Measurements from ENCODE around the gene PCDHGC5.

DNA sequence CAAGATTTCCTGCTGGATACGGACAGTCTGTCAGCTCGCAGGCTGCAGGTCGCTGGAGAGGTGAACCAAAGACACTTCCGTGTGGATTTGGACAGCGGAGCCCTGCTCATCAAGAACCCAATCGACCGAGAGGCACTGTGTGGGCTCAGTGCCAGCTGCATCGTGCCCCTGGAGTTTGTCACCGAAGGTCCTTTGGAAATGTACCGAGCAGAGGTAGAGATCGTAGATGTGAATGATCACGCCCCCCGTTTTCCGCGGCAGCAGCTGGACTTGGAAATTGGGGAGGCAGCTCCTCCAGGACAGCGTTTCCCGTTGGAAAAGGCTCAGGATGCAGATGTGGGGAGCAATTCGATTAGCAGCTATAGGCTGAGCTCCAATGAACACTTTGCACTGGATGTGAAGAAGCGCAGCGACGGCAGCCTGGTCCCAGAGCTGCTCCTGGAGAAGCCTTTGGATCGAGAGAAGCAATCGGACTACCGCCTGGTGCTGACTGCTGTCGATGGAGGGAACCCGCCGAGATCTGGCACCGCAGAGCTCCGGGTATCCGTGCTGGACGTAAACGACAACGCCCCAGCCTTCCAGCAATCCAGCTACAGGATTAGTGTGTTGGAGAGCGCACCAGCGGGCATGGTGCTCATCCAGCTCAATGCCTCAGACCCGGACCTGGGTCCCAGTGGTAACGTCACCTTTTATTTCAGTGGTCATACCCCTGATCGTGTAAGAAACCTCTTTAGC is 3.4 kb upstream of the PCDHGC5 start:
- no peak for TF ChIP-seq POLR2A (IDR thresholded peaks at IDR 0.05)
- no peak for TF ChIP-seq EP300 (IDR thresholded peaks at IDR 0.05)
- TF ChIP-seq, protein P1, sequence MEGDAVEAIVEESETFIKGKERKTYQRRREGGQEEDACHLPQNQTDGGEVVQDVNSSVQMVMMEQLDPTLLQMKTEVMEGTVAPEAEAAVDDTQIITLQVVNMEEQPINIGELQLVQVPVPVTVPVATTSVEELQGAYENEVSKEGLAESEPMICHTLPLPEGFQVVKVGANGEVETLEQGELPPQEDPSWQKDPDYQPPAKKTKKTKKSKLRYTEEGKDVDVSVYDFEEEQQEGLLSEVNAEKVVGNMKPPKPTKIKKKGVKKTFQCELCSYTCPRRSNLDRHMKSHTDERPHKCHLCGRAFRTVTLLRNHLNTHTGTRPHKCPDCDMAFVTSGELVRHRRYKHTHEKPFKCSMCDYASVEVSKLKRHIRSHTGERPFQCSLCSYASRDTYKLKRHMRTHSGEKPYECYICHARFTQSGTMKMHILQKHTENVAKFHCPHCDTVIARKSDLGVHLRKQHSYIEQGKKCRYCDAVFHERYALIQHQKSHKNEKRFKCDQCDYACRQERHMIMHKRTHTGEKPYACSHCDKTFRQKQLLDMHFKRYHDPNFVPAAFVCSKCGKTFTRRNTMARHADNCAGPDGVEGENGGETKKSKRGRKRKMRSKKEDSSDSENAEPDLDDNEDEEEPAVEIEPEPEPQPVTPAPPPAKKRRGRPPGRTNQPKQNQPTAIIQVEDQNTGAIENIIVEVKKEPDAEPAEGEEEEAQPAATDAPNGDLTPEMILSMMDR (IDR thresholded peaks at IDR 0.05): no peak
- TF ChIP-seq POLR2AphosphoS5 (IDR thresholded peaks at IDR 0.05): no peak
